GM19035 (cell line): Measurements from ENCODE around the gene FBXO34.

Experiments
- ATAC-seq: cut with Tn5 transposase; IDR thresholded peaks from one replicate; pipeline ENCODE4 v1.9.1; 2021; ENCODE audit not compliant: unreplicated experiment

The FBXO34 gene

DNA sequence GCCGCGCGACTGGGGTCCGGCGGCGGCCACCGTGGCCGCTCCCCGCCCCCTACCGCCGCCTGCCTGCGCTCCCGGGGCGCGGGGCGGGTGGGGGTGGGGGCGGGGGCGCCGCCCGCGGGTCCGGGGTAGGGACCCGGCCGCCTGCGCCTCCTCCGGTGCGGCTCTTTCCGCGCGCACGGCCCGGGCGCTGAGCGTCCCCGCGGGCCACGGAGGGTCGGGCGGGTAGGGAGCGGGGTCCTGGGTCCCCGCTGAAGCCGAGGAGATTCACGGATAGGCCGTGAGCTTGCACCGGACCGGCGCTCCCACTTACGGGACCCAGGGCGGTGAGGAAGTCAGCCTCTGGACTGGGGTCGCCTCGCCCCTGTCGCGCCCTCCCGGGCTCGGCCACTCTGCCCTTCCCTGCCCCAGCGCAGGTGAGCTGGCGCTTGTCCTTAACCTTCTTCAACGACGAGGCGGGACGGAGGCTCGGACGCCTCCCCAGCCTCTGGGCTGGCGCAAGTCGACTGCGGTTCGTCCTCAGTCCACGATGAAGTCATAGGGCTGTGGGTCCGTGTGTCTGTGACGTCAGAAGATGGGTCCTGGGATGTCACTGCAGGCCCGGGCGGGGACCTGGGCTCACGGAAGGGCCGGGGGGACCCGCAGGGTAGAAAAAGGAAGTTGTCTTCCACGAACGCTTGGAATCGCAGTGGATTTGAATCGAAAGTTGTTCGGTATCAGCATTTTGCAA, 514 bp downstream of the FBXO34 start:
- peak; percentile 43 for ATAC-seq

DNA sequence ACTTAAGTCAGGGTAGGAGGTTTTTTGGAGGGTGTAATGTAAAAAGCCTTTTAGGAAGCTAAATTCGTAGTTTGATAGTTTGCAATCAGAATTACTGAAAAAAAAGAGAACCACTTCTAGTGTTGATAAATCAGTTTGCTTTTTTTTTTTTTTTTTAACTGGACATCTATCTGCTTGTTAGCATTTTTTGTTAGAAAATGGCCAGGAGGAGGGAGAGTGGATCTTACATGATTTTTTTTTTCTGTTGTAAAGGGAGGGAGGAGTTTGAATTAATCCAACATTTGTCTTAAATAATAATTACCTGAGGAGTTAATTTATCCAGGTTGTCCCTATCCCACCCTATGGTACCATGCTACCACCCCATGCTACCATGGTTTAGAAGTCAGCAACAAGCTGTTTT, 1.2 kb downstream of the FBXO34 start:
- ATAC-seq, result no peak

DNA sequence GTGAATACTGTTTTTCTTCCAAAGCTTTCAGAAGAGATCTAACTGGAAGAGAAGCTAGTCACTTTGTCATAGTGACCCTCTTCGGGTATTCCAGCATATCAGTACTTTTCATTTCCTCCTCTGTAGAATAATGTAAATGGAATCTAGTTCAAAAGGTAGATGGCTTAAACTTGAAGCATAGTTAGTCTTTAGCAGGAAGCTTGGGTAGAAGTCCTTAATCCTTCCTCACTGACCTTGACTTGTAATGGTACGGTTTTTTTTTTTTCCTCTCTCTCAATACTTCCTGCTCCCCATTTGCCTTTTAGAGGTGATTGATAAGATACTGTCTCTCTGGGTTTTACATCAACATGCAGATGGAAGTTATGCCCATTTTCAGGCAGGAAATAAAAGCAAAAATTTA, 1.7 kb downstream of the FBXO34 start:
- no peak for ATAC-seq

DNA sequence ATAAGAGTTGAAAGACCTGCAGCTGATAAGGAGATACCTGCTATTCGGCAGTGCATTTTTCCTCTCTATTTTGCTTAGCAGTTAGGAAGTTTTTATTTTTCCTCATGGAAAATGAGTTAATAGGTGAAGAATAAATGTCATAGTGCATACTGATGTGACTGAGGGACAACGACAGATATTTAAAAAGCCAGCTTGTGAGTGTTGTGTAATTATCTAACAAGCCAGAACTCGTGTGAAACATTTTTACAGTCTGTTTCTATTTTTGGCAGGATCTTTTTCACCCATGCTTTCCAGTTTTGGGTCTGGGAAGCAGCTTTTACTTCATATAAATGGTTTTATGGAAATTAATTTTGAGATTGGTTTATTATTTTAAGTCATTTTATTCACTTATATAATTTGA, 2.9 kb downstream of the FBXO34 start:
- no peak for ATAC-seq

DNA sequence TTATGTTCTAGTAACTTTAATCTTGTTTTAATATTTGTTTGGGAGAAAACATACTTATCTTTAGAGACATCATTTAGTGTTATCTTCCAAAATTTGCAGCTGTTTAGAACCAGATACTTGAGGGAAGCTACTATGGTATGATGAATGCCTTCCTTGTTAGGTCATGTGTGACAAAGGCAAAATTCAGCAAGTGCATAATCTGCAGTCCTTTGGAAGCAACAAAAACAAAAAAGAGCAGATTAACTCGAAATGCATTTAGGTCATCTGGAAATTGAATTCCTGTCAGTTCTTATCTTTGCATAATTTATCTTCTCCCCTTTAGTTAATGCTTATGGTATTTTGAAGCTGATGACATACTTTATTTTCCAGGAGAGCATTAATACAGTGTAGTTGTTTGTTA, 3.5 kb downstream of the FBXO34 start:
- no peak for ATAC-seq

DNA sequence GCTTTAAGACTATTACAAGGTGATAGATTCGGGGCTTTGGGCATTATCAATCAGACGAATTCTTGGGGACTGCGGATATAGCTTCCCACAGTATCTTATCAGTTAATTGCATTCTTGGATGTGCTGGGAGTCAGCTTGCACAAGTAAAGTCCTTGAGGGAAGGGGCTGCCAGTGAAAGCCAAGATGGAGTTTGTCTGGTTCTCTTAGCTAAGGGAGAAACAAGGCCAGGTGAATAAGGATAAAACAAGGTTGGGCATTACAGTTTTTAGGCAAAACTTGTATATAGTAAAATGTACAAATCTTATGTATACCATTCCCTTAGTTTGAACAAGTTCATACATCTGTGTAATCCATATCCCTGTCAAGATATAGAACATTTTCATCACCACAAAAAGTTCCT, 5.5 kb downstream of the FBXO34 start:
- no peak for ATAC-seq

GRCh38 chr14:55277972-55278740, 6.9 kb downstream of the FBXO34 start:
- peak; percentile 89 for ATAC-seq

DNA sequence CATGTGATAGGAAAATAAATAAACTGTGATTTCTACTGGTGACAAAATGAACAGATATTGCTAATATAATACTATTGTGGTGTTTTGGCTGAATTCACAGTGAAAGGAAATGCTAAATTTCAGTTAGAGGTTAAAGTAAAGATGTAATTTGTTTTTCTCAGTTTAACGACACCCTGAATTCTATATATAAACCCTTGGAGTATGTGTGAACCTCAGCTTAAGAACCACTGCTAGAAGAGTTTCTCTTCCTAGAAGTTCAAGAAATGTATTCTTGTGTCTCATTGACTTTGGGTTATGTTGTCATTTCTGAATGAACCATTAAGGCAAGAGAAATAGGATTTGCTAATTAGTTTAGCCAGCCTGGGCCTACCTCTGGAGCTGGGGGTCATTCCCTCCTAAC, 8.2 kb downstream of the FBXO34 start:
- ATAC-seq, result no peak

DNA sequence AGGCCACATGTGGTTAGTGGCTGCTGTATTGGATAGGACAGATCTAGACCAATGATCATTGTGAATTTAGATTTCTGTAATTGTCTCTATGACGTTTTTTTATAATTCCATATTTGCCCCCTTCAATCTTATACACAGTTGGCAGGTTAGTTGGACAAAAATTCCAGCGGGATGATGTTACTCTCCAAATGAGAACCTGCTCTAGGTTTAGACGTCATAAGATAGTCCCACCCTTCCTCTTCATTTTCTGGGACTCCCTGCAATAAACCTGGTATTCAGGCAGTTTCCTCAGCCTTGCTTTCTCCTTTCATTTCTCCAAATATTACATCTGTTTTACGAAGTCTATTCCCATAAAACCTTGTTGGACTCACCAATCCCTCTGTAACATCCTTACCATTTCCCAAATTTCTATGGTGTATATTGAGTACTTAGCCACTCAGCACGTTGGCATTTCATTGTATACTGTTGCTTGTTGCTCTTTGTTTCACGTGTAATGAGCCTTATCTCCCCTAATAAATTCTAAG, 10.2 kb downstream of the FBXO34 start:
- ATAC-seq, result no peak

- ATAC-seq, result no peak
Observed at GRCh38 chr14:55285048-55285652, 13.9 kb downstream of the FBXO34 start.

GRCh38 chr14:55288439-55288838, 17.2 kb downstream of the FBXO34 start:
- ATAC-seq, result no peak

GRCh38 chr14:55291480-55292081, 20.4 kb downstream of the FBXO34 start:
- no peak for ATAC-seq

GRCh38 chr14:55294603-55295002, 23.4 kb downstream of the FBXO34 start:
- no peak for ATAC-seq

- no peak for ATAC-seq
Observed at GRCh38 chr14:55297611-55298499, 26.6 kb downstream of the FBXO34 start.

GRCh38 chr14:55298500-55298822, 27.2 kb downstream of the FBXO34 start:
- no peak for ATAC-seq

- ATAC-seq, result no peak
Observed at GRCh38 chr14:55301437-55302121, 30.4 kb downstream of the FBXO34 start.

DNA sequence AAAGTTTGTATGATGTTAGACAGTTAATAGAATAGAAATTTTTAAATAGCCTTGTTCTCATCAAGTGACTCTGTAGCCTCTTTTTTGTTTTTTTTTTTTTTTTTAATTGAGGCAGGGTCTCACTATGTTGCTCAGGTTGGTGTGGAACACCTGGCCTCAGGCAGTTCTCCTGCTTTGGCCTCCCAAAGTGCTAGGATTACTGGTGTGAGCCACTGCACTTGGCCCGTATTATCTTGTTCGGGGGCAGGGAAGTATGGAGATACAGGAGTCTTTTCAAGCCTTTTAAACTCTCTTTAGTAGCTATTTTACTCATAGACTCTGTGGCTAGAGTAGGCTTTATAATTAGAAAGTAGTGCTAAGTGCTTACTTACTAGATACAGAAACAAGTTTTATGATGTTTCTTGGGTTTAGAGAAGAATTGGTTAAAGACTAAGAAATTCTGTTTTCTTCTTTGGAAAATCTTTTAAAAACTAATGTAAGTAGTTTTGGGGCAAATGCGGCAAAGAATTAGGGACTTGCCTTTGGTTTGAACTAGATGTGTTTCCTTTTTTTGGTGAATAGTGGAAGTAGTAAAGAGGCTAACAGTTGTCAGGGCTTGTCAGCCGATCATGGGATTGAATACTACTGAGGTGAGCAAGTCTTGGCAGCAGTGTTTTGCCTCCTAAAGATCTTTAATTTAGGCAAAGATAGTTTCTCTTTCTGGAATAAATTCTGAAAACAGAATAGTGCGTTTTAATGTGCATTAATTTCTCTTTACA, 31.3 kb downstream of the FBXO34 start:
- ATAC-seq, result no peak

DNA sequence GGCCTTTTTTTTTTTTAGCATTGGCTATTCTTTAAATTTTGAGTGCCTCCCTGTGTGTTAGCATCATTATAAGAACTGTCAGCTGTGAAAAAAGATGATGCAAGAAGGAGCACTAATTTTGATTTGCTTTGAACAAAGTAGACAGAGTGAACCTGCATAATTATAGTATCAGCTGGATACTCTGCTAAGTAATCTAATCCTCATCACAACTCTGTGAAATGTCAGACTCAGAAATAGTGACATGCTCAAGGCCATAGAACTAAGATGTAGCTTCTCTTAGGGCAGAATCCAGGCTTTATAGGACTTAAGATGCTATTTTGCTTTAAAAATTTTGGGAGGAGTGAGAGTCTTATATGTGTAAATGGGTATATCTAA, 31.9 kb downstream of the FBXO34 start:
- no peak for ATAC-seq

GRCh38 chr14:55303691-55304145, 32.5 kb downstream of the FBXO34 start:
- ATAC-seq, result no peak
